ENCODE data around the gene COX4I2. TPM values are rescaled to one million over a fixed set of nuclear protein-coding genes. Genes with fewer than 3 reads are reported as not detected.
"Not testable (repeated sequence)": the region's sequence is repeated elsewhere in the genome, so short reads cannot be mapped to it uniquely, and the experiment has no call there.

The COX4I2 gene
- total RNA-seq, 1 experiment from 2014 or later = not detected

DNA sequence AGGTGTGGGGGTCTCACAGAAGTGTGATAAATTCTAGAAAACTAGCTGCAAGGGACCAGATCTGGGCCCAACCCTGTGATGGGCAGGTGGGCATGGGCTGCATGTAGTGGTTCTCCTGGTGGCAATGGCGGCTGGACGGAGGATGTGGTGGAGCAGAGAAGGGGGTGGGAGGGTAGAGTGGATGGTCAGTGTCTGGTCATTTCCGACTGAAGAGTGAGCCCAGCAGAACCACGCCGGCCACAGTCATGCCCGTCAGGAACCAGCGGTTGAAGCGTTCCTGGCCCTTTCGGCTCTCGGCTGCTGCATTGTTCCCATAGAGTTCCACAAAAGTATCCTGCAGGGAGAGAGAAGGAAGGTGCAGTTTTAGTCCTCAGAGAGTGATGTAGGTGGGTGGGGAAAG is 28.0 kb downstream of the COX4I2 start:
- Histone ChIP-seq H3K36me3 (peaks cover 20% of the 10 kb centered on the region), H3K4me3 (no peak overlapping the region), H3K27me3 (no peaks in the 10 kb centered on the region), H3K9me3 (no peaks in the 10 kb centered on the region)
- DNase-seq = no peak

DNA sequence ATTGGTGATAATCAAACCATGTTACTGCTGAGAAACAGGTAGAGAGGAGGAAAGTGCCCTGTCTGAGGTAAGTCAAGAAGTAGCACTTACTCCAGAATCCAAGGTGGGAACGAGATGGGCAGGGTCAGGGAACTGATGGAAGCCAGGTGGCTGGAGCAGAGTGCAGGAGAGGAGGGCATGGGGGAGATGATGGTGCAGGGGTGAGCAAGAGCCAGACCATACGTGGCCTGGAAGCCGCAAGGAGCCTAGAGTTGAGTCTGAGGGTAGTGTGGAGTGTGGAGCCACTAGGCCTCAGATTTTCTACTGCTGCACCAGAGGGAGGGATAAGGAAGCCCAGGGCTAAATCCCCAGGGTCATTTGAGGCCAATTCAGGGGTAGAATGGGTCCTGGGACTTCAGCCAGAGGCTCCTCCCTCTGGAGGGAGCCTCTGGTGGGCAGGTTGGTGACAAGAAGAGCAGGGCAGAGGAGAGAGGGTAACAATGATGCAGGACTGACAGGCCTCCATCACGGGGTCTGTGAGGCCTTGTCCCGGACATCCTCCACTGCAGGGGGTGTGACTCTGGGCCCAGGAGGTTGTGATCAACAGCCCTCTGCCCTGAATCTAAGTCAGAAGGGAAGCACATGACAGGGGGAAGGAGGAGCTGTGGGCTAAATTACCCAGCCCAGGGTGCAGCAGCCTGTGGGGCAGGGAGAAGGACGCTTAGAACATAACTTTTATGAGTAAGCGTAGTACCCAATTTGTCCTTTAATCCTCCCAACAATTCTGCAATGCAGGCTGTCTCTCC is 28.7 kb downstream of the COX4I2 start:
- H3K36me3 ChIP-seq = peaks cover 20% of the 10 kb centered on the region
- no peak overlapping the region for H3K4me3 ChIP-seq
- H3K27me3 ChIP-seq = no peaks in the 10 kb centered on the region
- H3K9me3 ChIP-seq = no peaks in the 10 kb centered on the region
- DNase-seq = no peak

DNA sequence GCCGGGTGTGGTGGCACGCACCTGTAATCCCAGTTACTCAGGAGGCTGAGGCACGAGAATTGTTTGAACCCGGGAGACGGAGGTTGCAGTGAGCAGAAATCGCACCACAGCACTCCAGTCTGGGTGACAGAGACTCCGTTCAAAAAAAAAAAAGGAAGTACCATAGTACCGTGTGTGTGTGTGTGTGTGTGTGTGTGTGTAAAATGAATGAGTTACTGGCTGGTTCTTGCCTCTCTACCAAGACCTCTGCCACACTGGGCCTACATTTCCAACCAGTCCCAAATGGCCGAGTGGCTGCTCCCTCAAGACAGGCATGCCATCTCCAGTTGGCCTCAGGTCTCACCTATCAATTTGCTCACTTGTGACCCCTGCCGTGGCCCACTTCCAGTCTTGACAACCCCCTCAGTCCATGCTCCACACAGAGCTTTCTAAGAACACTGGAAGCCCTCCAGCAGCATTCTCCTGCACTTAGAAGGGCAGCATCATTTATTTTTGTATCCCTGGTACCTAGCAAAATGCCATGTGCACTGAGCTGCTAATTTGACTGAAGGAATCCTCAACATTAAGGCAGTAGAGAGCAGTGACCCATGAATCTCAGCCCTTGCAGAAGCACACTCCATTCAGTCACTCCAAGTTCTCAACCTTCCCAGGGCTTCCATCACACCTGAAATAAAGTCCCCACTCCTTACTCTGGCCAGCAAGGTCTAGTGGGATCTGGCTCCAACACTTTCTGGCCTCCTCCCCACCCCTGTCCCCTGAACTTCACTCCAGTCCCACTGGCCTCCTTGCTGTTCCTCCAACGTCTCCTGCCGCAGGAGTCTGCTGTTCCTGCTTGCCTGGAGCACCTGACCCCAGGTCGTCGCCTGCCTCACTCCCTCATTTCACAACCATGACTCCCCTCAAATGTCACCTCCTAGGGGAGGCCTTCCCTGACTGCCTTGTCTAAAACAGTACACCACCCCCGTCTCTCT is 29.9 kb downstream of the COX4I2 start:
- Histone ChIP-seq H3K36me3 (peaks cover 20% of the 10 kb centered on the region), H3K4me3 (no peak overlapping the region), H3K27me3 (no peaks in the 10 kb centered on the region), H3K9me3 (no peaks in the 10 kb centered on the region)
- no peak for DNase-seq

DNA sequence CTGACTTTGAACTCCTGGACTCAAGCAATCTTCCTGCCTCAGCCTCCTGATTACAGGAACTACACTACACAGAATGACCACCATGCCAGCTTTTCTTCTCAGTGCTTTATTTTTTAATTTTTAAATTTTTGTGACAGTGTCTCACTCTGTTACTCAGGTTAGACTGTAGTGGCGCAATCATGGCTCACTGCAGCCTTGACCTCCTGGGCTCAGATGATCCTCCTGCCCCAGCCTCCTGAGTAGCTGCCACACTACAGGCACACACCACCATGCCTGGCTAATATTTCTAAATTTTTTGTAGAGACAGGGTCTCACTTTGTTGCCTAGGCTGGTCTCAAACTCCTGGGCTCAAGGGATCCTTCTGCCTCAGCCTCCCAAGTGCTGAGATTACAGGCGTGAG is 31.2 kb downstream of the COX4I2 start:
- not testable (repeated sequence) for DNase-seq, H3K27me3 ChIP-seq, H3K4me3 ChIP-seq, H3K9me3 ChIP-seq
- peaks cover 13% of the 10 kb centered on the region for H3K36me3 ChIP-seq

DNA sequence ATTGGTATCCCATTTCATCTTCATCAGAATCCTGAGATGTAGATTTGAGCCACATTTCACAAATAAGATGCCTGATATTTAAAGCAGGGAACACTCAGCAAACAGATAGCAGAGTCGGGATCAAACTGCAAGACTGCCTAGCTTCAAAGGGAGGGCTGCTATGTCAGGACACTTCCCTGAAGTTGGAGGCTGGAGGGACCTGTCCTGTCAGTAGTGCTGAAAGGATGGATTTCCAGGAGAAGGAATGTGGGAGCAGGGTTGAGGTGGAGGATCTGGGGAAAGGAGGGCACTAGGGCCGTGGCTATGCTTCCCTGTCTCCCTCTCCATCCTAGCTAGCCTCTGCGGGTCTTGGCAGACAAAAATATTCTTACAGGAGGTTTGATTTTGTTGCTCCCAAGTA is 32.2 kb downstream of the COX4I2 start:
- Histone ChIP-seq H3K27me3 (no peaks in the 10 kb centered on the region), H3K9me3 (no peaks in the 10 kb centered on the region), H3K4me3 (no peak overlapping the region), H3K36me3 (peaks cover 11% of the 10 kb centered on the region)
- DNase-seq = no peak

DNA sequence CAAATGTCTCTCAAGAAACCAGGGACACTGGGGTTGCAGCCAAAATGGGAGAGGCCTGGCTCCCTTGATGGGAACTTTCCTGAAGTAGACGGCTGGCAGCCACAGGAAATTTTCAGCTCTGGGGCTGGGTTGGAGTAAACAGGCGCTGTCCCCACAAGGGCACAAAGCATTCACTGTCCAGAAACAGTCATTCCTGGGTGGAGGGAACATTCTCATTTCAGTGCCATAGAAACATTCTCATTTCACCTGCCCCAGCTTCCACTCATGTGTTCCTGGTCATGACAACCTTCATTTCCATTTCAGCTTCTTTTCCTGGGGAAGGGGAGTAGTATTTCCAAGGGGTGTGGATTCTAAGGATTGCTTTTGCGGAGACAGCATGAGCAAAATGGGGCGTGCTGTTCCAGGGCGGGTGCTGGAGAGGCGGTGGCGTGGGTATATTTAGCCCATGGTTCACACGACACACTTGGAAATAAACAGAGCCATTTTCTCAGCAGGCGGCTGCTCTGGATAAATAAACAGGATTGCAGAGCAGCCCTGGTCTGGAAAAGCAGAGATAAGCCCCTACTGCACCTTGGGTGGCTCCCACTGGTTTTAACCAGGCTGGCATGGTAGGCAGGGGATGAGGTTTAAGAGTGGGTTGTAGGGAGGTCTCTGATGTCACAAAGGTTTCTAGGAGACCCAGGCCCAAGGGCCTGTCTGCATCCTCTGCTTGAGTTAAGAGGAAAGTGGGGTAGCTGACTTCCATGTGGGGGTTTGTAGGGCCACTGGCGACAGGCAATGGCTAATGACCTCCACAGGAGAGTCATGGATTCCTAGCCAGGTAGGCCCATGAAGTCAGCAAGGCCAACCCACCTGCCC is 32.9 kb downstream of the COX4I2 start:
- Histone ChIP-seq H3K9me3 (no peaks in the 10 kb centered on the region), H3K4me3 (no peak overlapping the region), H3K27me3 (no peaks in the 10 kb centered on the region), H3K36me3 (peaks cover 8% of the 10 kb centered on the region)
- peak; percentile 64 for DNase-seq

DNA sequence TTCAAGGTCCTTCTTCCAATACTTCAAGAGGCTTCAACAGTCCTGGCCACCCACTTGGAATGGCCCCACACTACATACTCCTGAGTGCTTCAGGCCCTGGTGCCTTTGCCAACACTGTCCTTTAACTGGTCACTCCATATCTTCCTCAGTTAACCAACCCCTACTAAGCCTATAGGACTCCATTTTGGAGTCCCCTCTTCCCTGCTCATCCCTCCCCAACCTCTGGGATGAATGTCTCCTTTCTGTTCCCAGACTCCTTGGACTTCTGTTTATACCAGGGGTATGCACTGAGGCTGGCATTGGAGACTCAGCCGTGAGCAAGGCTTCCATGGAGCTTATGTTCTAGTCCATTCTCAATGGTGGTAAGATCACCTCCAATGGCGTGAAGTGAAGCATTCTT is 33.6 kb downstream of the COX4I2 start:
- Histone ChIP-seq H3K27me3 (no peaks in the 10 kb centered on the region), H3K36me3 (peaks cover 10% of the 10 kb centered on the region), H3K4me3 (no peak overlapping the region), H3K9me3 (no peaks in the 10 kb centered on the region)
- DNase-seq = no peak

DNA sequence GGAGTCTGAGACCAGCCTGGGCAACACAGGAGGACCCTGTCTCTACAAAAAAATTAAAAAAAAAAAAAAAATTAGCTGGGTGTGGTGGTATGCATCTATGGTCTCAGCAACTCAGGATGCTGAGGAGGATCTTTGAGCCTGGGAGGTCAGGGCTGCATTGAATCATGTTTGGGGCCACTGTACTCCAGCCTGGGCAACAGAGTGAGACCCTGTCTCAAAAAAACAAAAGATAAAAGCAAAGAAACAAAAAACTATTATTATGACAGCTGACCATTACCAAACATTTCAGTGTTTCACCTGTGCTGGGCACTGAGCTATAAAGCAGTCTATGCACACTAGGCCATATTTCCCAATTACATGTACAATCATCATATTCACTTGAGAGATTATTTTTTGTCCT is 35.7 kb downstream of the COX4I2 start:
- no peak overlapping the region for H3K4me3 ChIP-seq
- DNase-seq = no peak
- no peaks in the 10 kb centered on the region for H3K27me3 ChIP-seq
- no peaks in the 10 kb centered on the region for H3K9me3 ChIP-seq
- peaks cover 19% of the 10 kb centered on the region for H3K36me3 ChIP-seq

DNA sequence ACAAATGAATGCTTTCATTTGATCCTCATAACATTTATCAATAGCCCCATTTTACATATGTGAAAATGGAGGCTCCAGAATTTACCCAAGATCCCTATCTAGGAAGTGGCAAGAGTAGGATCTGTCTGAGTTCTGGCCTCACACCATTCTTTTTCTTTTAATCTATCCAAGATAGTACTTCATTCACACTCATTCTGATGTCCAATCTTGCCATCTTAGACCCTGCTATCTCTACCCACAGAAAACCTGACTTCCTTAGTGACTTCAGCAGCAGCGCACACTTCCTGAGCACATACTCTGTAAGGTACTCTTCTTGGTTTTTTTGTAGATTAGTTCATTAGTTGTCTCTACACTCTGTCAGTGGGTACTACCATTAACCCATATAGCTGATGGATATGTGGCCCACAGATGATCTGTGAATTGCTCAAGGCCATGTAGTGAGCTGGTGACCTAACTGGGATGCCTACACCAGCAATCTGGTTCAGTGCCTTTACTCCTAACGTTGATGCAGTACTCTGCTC is 36.3 kb downstream of the COX4I2 start:
- Histone ChIP-seq H3K27me3 (no peaks in the 10 kb centered on the region), H3K4me3 (no peak overlapping the region), H3K9me3 (no peaks in the 10 kb centered on the region), H3K36me3 (peaks cover 19% of the 10 kb centered on the region)
- no peak for DNase-seq

DNA sequence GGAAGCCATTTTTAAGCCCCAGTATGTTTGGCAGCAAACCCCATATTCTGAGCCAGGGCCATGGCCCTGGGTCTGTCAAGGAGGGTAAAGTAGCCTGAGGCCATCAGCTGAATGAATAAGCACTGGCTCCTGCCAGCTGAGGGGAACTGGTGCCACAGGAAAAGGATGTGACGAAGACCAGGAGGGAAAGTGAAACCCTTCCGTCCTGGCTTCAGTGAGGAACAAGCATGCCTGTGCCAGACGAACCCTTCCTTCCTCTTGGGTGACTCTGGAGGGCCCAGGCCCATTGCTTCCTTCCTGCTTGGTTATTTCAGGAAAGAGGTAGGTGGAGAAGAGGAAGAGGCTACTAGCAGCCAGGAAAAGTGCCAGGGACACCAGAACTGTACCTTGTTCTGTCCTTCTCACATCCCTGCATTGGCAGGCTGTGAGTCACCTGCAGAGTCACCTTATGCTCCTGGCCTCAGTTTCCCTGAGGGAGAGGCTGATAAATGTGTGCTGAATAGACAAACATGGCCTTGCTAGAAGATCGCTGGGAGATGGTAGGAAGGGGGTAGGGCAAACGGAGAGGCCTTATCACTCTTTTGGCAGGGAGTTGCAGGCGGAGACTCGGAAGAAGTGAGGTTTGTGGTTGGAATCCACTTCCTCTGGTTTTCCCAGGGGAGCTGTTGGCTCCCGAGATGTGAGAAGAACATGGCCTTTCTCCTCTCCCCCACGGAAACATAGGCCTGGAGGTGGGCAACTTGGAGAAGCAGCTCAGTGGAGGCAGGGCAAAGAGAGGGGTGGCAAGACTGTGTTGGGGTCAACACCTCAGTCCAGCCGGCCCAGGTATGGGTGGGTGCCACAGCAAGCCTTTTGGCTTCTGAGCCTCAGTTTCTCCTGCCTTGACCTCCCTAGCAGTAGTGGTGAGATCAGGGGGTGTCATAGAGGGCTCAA is 37.4 kb downstream of the COX4I2 start:
- Histone ChIP-seq H3K27me3 (no peaks in the 10 kb centered on the region), H3K36me3 (peaks cover 24% of the 10 kb centered on the region), H3K9me3 (no peaks in the 10 kb centered on the region), H3K4me3 (peak overlapping the region; percentile 25)
- peak; percentile 80 for DNase-seq

DNA sequence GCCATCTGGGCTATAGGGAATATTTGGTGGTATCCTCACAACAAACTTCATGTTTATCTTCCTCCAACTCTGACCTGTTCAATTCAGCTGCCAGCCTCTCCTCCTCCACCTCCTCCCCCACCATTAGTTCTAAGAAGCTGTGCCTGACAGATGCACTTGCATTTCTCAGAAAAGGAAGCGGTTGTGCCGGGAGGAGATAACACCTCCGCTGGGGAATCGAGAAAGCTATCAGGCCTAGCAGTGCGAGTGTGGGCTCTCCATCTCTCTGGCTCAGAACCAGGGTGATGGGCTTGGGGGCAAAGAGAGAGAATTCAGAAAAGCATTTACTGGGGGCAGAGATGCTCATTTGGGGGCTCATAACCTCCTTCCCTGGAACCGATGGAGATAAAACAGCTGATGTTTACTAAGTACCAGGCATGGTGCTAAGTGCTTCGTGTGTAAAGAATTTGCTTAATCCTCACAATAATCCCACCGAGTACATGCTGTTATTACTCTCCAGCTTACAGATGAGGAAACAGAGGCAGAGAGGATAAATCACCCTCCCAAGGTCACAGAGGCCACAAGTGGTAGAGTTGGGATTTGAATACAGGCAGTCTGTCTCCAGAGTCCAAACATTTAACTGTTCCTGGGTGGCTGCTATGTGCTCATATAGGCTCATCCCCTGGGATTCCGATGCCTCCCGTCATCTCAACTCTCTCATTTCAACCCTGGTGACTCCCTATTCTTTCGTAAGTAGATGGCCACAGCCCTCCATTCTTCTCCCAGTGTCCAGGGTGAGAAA is 38.3 kb downstream of the COX4I2 start:
- no peak for DNase-seq
- Histone ChIP-seq H3K36me3 (peaks cover 30% of the 10 kb centered on the region), H3K9me3 (no peaks in the 10 kb centered on the region), H3K4me3 (no peak overlapping the region; the same call in 1 of the 2 replicates), H3K27me3 (no peaks in the 10 kb centered on the region)

DNA sequence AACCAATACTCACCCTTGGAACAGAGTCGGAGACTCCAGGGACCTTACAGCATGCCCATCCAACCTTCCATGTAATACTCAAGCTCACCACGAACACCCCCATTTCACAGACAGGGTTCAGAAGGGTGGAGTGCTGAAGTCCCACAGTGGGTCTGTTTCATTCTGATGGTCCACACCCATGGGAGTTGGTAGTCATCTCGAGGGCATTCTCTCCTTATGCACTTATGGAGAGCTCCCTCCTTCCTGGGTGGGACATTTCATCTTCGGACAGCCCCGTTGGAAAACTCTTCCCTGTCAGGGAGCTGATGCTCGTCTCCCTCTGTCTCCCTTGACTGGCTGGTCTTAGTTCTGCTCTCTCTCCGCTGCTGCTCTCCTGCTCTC is 38.9 kb downstream of the COX4I2 start:
- no peaks in the 10 kb centered on the region for H3K27me3 ChIP-seq
- no peak for DNase-seq
- no peaks in the 10 kb centered on the region for H3K9me3 ChIP-seq
- peaks cover 31% of the 10 kb centered on the region for H3K36me3 ChIP-seq
- H3K4me3 ChIP-seq = no peak overlapping the region

DNA sequence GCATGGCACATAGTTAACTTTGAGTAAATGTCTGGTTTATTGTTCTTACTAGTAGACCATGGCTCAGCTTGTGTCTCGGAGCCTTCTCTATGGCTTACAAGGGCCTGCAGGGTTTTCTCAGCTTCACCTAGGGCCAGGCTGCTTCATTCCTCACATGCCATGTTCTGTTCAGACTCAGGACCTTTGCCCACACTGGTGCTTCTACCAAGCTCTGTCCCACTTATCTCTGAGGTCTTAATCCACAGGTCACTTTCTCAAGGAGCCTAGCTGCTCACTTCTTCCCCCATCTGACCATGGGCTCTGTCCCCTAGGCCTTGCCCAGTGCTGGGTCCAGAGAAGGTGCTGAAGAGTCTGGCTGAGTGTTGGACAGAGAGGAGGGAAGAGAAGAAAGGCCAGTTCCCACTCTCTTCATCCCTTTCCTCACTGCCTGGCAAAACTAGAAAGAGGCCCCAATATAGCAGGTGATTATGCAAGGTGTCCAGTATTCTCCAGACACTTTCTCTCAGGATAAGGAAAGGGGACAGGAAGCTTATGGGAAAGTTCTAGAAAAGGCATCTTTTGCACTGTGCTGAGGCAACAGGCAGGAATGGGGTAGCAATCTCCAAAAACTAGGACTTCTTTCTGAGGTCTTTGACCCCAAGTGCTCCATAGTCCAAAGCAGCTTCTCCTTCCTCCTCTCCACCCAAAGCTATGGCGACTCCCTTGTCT is 40.0 kb downstream of the COX4I2 start:
- no peak for DNase-seq
- H3K9me3 ChIP-seq = no peaks in the 10 kb centered on the region
- no peak overlapping the region for H3K4me3 ChIP-seq
- H3K36me3 ChIP-seq = peaks cover 31% of the 10 kb centered on the region
- no peaks in the 10 kb centered on the region for H3K27me3 ChIP-seq
